ENCODE measurements around the gene CDKL5.

DNA sequence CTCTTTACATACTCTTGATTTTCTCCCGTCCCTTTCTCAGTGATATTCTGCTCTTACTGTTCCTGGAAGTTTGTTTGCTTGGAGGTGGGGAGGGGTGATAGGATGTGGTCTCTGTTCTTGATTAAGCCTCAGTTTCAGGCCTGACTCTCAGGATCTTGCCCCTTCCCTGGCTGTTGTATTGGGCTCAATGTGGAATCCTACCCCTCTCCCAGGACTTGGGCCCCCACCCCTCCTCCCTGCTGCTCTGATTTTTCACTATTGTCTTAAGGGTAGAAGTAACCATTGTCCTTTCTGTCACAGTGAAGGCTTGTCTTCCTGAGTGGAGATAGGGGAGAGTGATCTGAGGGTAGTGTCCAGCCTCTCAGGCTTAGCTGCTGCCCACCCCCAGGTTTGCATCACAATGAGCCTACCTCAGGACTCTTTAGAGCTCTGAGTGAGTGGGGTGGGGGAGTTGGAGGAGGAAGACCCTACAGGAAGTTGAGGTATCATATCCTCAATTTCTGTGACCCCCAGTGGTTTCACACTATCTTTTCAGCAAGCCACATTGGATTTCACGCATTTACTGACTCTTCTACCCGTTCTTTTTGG is 16.5 kb downstream of the CDKL5 start:
- no peak for TF ChIP-seq EZH2 (IDR thresholded peaks at IDR 0.05; ENCODE audit: borderline replicate concordance, low read depth, low read length, severe bottlenecking)
- TF ChIP-seq, protein P1, sequence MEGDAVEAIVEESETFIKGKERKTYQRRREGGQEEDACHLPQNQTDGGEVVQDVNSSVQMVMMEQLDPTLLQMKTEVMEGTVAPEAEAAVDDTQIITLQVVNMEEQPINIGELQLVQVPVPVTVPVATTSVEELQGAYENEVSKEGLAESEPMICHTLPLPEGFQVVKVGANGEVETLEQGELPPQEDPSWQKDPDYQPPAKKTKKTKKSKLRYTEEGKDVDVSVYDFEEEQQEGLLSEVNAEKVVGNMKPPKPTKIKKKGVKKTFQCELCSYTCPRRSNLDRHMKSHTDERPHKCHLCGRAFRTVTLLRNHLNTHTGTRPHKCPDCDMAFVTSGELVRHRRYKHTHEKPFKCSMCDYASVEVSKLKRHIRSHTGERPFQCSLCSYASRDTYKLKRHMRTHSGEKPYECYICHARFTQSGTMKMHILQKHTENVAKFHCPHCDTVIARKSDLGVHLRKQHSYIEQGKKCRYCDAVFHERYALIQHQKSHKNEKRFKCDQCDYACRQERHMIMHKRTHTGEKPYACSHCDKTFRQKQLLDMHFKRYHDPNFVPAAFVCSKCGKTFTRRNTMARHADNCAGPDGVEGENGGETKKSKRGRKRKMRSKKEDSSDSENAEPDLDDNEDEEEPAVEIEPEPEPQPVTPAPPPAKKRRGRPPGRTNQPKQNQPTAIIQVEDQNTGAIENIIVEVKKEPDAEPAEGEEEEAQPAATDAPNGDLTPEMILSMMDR (IDR thresholded peaks at IDR 0.05; ENCODE audit: borderline replicate concordance, extremely low read depth, low read length, poor library complexity, severe bottlenecking), result no peak
